ENCODE measurements around the gene OSGIN1.
"Not testable (repeated sequence)": the region's sequence is repeated elsewhere in the genome, so short reads cannot be mapped to it uniquely, and the experiment has no call there.

The OSGIN1 gene

GRCh38 chr16:83926726-83927397 is 26.2 kb upstream of the OSGIN1 start:
- peak; percentile 75 for DNase-seq

GRCh38 chr16:83928341-83929055 is 24.5 kb upstream of the OSGIN1 start:
- no peak for DNase-seq

- no peak for DNase-seq
Measured at GRCh38 chr16:83929811-83930555, 23.1 kb upstream of the OSGIN1 start.

- no peak for DNase-seq
Measured at GRCh38 chr16:83930730-83931500, 22.1 kb upstream of the OSGIN1 start.

- no peak for DNase-seq
Measured at GRCh38 chr16:83931556-83931955, 21.5 kb upstream of the OSGIN1 start.

- DNase-seq: no peak
Measured at GRCh38 chr16:83932304-83932703, 20.7 kb upstream of the OSGIN1 start.

- no peak for DNase-seq
Measured at GRCh38 chr16:83932955-83933673, 19.9 kb upstream of the OSGIN1 start.

GRCh38 chr16:83933885-83934683 is 19.0 kb upstream of the OSGIN1 start:
- no peak for DNase-seq

GRCh38 chr16:83934684-83934977 is 18.4 kb upstream of the OSGIN1 start:
- no peak for DNase-seq

- DNase-seq: no peak
Measured at GRCh38 chr16:83935005-83935857, 17.8 kb upstream of the OSGIN1 start.

GRCh38 chr16:83935858-83936255 is 17.2 kb upstream of the OSGIN1 start:
- no peak for DNase-seq

- no peak for DNase-seq
Measured at GRCh38 chr16:83936581-83937165, 16.4 kb upstream of the OSGIN1 start.

- DNase-seq: no peak
Measured at GRCh38 chr16:83937267-83937666, 15.8 kb upstream of the OSGIN1 start.

GRCh38 chr16:83937922-83938885 is 14.8 kb upstream of the OSGIN1 start:
- no peak for DNase-seq

- DNase-seq: no peak
Measured at GRCh38 chr16:83939266-83939855, 13.7 kb upstream of the OSGIN1 start.

- DNase-seq: no peak
Measured at GRCh38 chr16:83940119-83940518, 12.9 kb upstream of the OSGIN1 start.

- DNase-seq: no peak
Measured at GRCh38 chr16:83940630-83941378, 12.2 kb upstream of the OSGIN1 start.

GRCh38 chr16:83941546-83941945 is 11.5 kb upstream of the OSGIN1 start:
- DNase-seq: not testable (repeated sequence)
